Measurements from ENCODE around the gene CSF2RB.

DNA sequence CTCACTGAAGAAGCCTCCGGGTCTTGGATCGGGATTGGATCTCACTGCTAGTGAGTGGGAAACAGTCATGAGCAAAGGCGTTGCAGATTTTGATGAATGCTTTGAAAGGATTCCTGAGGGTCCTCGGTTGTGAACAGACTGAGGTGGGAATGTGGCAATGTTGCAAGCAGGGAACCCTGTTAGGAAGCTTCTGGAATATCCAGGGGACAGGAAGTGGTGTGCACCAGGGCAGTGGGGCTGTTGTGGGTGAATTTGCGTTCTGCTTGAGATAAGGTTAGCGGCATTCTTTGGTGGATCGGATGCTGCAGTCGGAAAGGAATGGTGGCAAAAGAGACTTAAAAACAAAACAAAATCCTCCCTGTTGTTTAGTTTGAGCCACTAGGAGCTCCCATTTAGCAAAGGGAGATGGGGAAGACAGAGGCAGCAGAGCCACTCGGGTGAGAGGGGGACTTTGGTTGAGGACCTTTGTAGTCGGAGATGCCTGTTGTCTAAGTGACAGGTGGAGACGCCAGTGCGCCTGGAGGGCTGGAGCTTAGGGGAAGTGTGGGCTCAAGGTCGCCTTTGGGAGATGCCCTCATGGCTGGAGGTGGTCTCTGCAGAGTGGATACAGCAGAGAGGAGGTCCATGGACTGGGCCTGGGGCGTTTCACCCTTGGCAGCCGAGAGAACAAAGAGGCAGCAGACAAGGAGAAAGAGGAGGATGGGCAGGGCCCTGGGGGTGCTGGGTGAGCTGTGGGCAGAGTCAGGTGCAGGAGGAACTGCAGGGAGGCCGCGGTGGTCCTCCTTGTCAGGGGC, 37.6 kb downstream of the CSF2RB start:
- TF ChIP-seq, protein P1, sequence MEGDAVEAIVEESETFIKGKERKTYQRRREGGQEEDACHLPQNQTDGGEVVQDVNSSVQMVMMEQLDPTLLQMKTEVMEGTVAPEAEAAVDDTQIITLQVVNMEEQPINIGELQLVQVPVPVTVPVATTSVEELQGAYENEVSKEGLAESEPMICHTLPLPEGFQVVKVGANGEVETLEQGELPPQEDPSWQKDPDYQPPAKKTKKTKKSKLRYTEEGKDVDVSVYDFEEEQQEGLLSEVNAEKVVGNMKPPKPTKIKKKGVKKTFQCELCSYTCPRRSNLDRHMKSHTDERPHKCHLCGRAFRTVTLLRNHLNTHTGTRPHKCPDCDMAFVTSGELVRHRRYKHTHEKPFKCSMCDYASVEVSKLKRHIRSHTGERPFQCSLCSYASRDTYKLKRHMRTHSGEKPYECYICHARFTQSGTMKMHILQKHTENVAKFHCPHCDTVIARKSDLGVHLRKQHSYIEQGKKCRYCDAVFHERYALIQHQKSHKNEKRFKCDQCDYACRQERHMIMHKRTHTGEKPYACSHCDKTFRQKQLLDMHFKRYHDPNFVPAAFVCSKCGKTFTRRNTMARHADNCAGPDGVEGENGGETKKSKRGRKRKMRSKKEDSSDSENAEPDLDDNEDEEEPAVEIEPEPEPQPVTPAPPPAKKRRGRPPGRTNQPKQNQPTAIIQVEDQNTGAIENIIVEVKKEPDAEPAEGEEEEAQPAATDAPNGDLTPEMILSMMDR (IDR thresholded peaks at IDR 0.05; ENCODE audit: low read depth, low read length), result no peak
- TF ChIP-seq, protein P2, sequence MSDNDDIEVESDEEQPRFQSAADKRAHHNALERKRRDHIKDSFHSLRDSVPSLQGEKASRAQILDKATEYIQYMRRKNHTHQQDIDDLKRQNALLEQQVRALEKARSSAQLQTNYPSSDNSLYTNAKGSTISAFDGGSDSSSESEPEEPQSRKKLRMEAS (IDR thresholded peaks at IDR 0.05; ENCODE audit: low read depth, low read length), result no peak
